HepG2 (cell line): ENCODE results near the gene ACACB. TPM values are rescaled to one million over a fixed set of nuclear protein-coding genes. Genes with fewer than 3 reads are reported as not detected.
A peak's percentile ranks its signal among the peaks of the same experiment; 100 is the strongest.

Source experiments
- FOXA3 ChIP-seq: IDR thresholded peaks from 2 replicates; pipeline ENCODE4 v1.6.1; 2016; ENCODE audit warnings: missing genetic modification reagents, missing compliant biosample characterization
- MLLT10 ChIP-seq: sonication (generic); formaldehyde crosslinking; IDR thresholded peaks from 2 replicates; pipeline ENCODE4 v1.4.0; 2020; ENCODE audit warnings: missing genetic modification reagents
- SIN3B ChIP-seq: fragments of 150-350 bp; IDR thresholded peaks from 2 replicates; pipeline ENCODE4 v1.6.1; 2014; ENCODE audit warnings: low read length
- ZNF18 ChIP-seq: sonication (generic); formaldehyde crosslinking; IDR thresholded peaks from 2 replicates; pipeline ENCODE4 v1.8.0; 2022; ENCODE audit warnings: mild to moderate bottlenecking, missing genetic modification reagents; ENCODE audit not compliant: insufficient replicate concordance
- ZNF512B ChIP-seq: sonication (generic); formaldehyde crosslinking; IDR thresholded peaks from 2 replicates; pipeline ENCODE4 v1.5.1; 2020; ENCODE audit warnings: missing genetic modification reagents, mild to moderate bottlenecking, borderline replicate concordance
- ZNF615 ChIP-seq: sonication (generic); formaldehyde crosslinking; IDR thresholded peaks from 2 replicates; pipeline ENCODE4 v1.5.0; 2020; ENCODE audit warnings: mild to moderate bottlenecking, missing genetic modification reagents, borderline replicate concordance
- polyA plus RNA-seq, 8 experiments: library from polyadenylated mRNA; depleted of rRNA in 3 of 8; stranded (reverse) in 7 of 8; unstranded in 1 of 8; fragments of >200 nt; fragmentation: Illumina TruSeq in 4 of 8; extraction: Trizol in 4 of 8; gene quantifications; 2 replicates each; pipeline versions ENCODE4 v1.2.1 to v1.2.3, GENCODE V29; 2011 to 2016; ENCODE audit warnings: low read depth in 4 of 8, missing spikeins in 1 of 8, mixed read lengths in 1 of 8; ENCODE audit not compliant: insufficient read depth in 1 of 8
- total RNA-seq, 5 experiments: library from RNA; depleted of rRNA; stranded (reverse); fragments of >200 nt; fragmentation: Illumina TruSeq; extraction: Trizol; gene quantifications; 2 replicates each; pipeline ENCODE4 v1.2.3, GENCODE V29; 2016; ENCODE audit warnings: low read depth in 1 of 5
- TF ChIP-seq, protein P1 (sequence below): sonication (generic); formaldehyde crosslinking; IDR thresholded peaks from 2 replicates; pipeline ENCODE4 v1.4.0; 2020; ENCODE audit warnings: missing genetic modification reagents, borderline replicate concordance
- TF ChIP-seq, protein P2 (sequence below): sonication (generic); formaldehyde crosslinking; IDR thresholded peaks from 2 replicates; pipeline ENCODE4 v1.4.0; 2020; ENCODE audit warnings: mild to moderate bottlenecking, missing genetic modification reagents
- TF ChIP-seq, protein P3 (sequence below): sonication (generic); IDR thresholded peaks from 2 replicates; pipeline ENCODE4 v1.6.1; 2016; ENCODE audit warnings: low read depth, borderline replicate concordance
- TF ChIP-seq, protein P4 (sequence below): sonication (generic); formaldehyde crosslinking; conservative IDR thresholded peaks from 2 replicates; pipeline ENCODE4 v1.4.0; 2020; ENCODE audit warnings: missing genetic modification reagents
- TF ChIP-seq, protein P5 (sequence below): sonication (generic); formaldehyde crosslinking; IDR thresholded peaks from 2 replicates; pipeline ENCODE4 v1.4.0; 2020; ENCODE audit warnings: missing genetic modification reagents

The ACACB gene
- total and polyA plus RNA-seq, 2 of the 13 experiments (the other 11 are each of a cell fraction or from before 2014, with no cell fraction given): 6.2 to 8.6 TPM

GRCh38 chr12:109110988-109111495, 5.3 kb upstream of the ACACB start (continued):
- TF ChIP-seq, protein P1, sequence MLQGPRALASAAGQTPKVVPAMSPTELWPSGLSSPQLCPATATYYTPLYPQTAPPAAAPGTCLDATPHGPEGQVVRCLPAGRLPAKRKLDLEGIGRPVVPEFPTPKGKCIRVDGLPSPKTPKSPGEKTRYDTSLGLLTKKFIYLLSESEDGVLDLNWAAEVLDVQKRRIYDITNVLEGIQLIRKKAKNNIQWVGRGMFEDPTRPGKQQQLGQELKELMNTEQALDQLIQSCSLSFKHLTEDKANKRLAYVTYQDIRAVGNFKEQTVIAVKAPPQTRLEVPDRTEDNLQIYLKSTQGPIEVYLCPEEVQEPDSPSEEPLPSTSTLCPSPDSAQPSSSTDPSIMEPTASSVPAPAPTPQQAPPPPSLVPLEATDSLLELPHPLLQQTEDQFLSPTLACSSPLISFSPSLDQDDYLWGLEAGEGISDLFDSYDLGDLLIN (CRISPR knock-in tag): no peak; the same call in 1 of the 2 replicates
- TF ChIP-seq, protein P2, sequence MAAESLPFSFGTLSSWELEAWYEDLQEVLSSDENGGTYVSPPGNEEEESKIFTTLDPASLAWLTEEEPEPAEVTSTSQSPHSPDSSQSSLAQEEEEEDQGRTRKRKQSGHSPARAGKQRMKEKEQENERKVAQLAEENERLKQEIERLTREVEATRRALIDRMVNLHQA (CRISPR knock-in tag): no peak
- TF ChIP-seq, protein P3, sequence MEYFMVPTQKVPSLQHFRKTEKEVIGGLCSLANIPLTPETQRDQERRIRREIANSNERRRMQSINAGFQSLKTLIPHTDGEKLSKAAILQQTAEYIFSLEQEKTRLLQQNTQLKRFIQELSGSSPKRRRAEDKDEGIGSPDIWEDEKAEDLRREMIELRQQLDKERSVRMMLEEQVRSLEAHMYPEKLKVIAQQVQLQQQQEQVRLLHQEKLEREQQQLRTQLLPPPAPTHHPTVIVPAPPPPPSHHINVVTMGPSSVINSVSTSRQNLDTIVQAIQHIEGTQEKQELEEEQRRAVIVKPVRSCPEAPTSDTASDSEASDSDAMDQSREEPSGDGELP: peak; percentile 71; the same call in 1 of the 2 replicates
- TF ChIP-seq, protein P4, sequence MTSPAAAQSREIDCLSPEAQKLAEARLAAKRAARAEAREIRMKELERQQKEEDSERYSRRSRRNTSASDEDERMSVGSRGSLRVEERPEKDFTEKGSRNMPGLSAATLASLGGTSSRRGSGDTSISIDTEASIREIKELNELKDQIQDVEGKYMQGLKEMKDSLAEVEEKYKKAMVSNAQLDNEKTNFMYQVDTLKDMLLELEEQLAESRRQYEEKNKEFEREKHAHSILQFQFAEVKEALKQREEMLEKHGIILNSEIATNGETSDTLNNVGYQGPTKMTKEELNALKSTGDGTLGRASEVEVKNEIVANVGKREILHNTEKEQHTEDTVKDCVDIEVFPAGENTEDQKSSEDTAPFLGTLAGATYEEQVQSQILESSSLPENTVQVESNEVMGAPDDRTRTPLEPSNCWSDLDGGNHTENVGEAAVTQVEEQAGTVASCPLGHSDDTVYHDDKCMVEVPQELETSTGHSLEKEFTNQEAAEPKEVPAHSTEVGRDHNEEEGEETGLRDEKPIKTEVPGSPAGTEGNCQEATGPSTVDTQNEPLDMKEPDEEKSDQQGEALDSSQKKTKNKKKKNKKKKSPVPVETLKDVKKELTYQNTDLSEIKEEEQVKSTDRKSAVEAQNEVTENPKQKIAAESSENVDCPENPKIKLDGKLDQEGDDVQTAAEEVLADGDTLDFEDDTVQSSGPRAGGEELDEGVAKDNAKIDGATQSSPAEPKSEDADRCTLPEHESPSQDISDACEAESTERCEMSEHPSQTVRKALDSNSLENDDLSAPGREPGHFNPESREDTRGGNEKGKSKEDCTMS: no peak
- TF ChIP-seq SIN3B: no peak
- TF ChIP-seq ZNF615 (CRISPR knock-in tag): no peak
- 0 out of 2 replicates have a peak, but pooled peaks have one; percentile 20 for TF ChIP-seq FOXA3 (CRISPR knock-in tag)
- no peak for TF ChIP-seq ZNF512B (CRISPR knock-in tag)
- TF ChIP-seq ZNF18 (CRISPR knock-in tag): no peak
- TF ChIP-seq MLLT10 (CRISPR knock-in tag): no peak
- TF ChIP-seq, protein P5, sequence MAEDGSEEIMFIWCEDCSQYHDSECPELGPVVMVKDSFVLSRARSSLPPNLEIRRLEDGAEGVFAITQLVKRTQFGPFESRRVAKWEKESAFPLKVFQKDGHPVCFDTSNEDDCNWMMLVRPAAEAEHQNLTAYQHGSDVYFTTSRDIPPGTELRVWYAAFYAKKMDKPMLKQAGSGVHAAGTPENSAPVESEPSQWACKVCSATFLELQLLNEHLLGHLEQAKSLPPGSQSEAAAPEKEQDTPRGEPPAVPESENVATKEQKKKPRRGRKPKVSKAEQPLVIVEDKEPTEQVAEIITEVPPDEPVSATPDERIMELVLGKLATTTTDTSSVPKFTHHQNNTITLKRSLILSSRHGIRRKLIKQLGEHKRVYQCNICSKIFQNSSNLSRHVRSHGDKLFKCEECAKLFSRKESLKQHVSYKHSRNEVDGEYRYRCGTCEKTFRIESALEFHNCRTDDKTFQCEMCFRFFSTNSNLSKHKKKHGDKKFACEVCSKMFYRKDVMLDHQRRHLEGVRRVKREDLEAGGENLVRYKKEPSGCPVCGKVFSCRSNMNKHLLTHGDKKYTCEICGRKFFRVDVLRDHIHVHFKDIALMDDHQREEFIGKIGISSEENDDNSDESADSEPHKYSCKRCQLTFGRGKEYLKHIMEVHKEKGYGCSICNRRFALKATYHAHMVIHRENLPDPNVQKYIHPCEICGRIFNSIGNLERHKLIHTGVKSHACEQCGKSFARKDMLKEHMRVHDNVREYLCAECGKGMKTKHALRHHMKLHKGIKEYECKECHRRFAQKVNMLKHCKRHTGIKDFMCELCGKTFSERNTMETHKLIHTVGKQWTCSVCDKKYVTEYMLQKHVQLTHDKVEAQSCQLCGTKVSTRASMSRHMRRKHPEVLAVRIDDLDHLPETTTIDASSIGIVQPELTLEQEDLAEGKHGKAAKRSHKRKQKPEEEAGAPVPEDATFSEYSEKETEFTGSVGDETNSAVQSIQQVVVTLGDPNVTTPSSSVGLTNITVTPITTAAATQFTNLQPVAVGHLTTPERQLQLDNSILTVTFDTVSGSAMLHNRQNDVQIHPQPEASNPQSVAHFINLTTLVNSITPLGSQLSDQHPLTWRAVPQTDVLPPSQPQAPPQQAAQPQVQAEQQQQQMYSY: peak; percentile 79
